Measurements from ENCODE around the gene NHS. TPM values are rescaled to one million over a fixed set of nuclear protein-coding genes. Genes with fewer than 3 reads are reported as not detected.

Gene NHS
- total RNA-seq, 1 donor from 2014 or later = 2.5 TPM

DNA sequence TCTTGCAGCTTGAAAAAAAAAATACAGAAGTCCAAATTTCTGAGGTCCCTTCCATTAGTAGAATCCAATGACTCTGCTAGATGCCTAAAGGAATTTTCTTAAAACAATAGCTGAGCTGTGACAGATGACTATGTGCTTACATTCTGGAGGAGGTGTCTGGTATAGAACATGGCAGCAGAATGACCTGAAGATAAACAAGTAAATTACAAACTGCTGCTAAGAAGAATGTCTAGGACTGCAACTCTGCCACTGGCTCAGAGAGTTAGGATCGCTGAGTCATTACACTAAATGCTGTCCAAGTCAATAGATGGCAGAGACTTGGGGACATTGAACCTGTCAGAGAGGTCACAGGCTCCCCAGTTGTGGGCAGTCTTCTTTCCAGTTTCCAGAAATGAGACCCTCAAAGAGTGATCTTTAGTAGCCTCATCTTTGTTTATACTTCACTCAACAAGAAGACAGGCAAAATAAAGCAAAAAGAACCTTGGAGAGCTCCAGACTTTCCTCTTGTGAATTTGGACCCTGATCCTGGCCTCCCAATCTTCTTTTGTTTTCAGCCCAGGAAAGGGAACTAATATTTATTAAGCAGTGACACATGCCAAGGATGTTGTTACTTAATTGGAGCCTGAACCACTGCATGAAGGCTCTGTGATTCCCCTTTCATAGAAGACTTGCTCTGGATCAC, 305.9 kb downstream of the NHS start:
- TF ChIP-seq, protein P1, sequence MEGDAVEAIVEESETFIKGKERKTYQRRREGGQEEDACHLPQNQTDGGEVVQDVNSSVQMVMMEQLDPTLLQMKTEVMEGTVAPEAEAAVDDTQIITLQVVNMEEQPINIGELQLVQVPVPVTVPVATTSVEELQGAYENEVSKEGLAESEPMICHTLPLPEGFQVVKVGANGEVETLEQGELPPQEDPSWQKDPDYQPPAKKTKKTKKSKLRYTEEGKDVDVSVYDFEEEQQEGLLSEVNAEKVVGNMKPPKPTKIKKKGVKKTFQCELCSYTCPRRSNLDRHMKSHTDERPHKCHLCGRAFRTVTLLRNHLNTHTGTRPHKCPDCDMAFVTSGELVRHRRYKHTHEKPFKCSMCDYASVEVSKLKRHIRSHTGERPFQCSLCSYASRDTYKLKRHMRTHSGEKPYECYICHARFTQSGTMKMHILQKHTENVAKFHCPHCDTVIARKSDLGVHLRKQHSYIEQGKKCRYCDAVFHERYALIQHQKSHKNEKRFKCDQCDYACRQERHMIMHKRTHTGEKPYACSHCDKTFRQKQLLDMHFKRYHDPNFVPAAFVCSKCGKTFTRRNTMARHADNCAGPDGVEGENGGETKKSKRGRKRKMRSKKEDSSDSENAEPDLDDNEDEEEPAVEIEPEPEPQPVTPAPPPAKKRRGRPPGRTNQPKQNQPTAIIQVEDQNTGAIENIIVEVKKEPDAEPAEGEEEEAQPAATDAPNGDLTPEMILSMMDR (IDR thresholded peaks at IDR 0.05) = no peak
- ATAC-seq (no peak), DNase-seq (no peak)
- H3K27ac ChIP-seq = no peak overlapping the region
- H3K36me3 ChIP-seq = no peaks in the 10 kb centered on the region
- H3K27me3 ChIP-seq = no peaks in the 10 kb centered on the region
- H3K9me3 ChIP-seq = no peaks in the 10 kb centered on the region
- H3K4me1 ChIP-seq = no peaks in the 10 kb centered on the region
- no peak overlapping the region for H3K4me3 ChIP-seq
- intact Hi-C loops (cut with DNase I) = no loop called here

- no peak for ATAC-seq
- Histone ChIP-seq H3K4me1 (no peaks in the 10 kb centered on the region), H3K27me3 (no peaks in the 10 kb centered on the region), H3K27ac (no peak overlapping the region), H3K9me3 (no peaks in the 10 kb centered on the region), H3K36me3 (no peaks in the 10 kb centered on the region), H3K4me3 (no peak overlapping the region)
- intact Hi-C loops (cut with DNase I) = no loop called here
- no peak for DNase-seq
- TF ChIP-seq, protein P1 (IDR thresholded peaks at IDR 0.05) = no peak
Observed at GRCh38 chrX:17682259-17682658, 307.3 kb downstream of the NHS start.

GRCh38 chrX:17685026-17685425, 310.0 kb downstream of the NHS start:
- TF ChIP-seq, protein P1 (IDR thresholded peaks at IDR 0.05) = no peak
- no peaks in the 10 kb centered on the region for H3K27me3 ChIP-seq
- H3K9me3 ChIP-seq = no peaks in the 10 kb centered on the region
- H3K4me1 ChIP-seq = no peaks in the 10 kb centered on the region
- no peak overlapping the region for H3K4me3 ChIP-seq
- DNase-seq = no peak
- intact Hi-C loops (cut with DNase I) = no loop called here
- ATAC-seq = no peak
- H3K27ac ChIP-seq = no peak overlapping the region
- H3K36me3 ChIP-seq = no peaks in the 10 kb centered on the region

DNA sequence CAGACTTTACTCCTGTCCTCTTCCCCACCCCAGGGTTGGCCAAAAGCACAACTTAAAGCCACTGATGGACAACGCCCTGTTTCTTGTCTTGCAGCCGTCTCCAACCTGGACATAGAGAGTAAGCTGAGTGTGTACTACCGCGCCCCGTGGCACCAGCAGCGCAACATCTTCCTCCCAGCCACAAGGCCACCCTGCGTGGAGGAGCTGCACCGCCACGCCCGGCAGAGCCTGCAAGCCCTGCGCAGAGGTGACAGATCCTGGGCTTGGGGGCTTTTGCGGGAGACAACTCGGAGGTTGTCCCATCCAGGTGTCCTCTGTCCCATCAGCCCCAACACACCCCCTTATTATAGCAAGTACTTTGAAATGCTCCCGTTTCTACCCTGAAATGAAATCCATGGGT, 312.6 kb downstream of the NHS start:
- no peak for DNase-seq
- Histone ChIP-seq H3K9me3 (no peaks in the 10 kb centered on the region), H3K36me3 (no peaks in the 10 kb centered on the region), H3K27me3 (no peaks in the 10 kb centered on the region), H3K27ac (no peak overlapping the region), H3K4me1 (no peaks in the 10 kb centered on the region), H3K4me3 (no peak overlapping the region)
- TF ChIP-seq, protein P1 (IDR thresholded peaks at IDR 0.05) = no peak
- ATAC-seq = no peak
- intact Hi-C loops (cut with DNase I) = no loop called here

DNA sequence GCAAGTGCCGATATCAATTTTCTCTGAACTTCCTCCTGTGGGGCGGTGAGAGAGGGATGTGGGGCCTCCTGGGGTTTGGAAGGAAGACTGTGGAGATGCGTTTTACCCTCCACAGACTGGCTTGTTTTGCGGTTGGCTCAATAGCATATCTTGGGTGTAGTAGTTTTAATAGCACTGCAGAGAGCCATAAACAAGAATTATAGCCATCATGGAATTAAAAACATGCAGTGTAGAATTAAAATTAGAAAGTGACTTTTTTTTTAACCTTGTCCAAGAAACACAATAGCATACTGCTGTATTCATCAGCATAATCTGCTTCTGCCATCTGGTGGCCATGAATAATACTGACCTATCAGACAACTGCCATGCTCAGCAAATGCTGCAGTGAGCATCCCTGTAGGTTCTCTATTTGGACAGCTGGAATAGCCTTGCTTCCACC, 315.0 kb downstream of the NHS start:
- TF ChIP-seq, protein P1 (IDR thresholded peaks at IDR 0.05) = peak; percentile 61
- Histone ChIP-seq H3K36me3 (no peaks in the 10 kb centered on the region), H3K27me3 (no peaks in the 10 kb centered on the region), H3K27ac (no peak overlapping the region), H3K4me3 (no peak overlapping the region), H3K4me1 (no peaks in the 10 kb centered on the region), H3K9me3 (no peaks in the 10 kb centered on the region)
- peak; percentile 84 for ATAC-seq
- intact Hi-C loops (cut with DNase I) = no loop called here
- no peak for DNase-seq

All from upper lobe of right lung (tissue), 1 donor.